Middle frontal gyrus (tissue), 1 donor: ENCODE results near the gene SCN8A.
"Not testable (repeated sequence)": the region's sequence is repeated elsewhere in the genome, so short reads cannot be mapped to it uniquely, and the experiment has no call there.

Source experiments
- DNase-seq: peaks from one replicate; pipeline ENCODE4 v3.0.0-alpha.2; 2015; ENCODE audit warnings: low spot score; ENCODE audit errors: extremely low spot score

Gene SCN8A

GRCh38 chr12:51831817-51832216 is 240.8 kb downstream of the SCN8A start:
- not testable (repeated sequence) for DNase-seq

DNA sequence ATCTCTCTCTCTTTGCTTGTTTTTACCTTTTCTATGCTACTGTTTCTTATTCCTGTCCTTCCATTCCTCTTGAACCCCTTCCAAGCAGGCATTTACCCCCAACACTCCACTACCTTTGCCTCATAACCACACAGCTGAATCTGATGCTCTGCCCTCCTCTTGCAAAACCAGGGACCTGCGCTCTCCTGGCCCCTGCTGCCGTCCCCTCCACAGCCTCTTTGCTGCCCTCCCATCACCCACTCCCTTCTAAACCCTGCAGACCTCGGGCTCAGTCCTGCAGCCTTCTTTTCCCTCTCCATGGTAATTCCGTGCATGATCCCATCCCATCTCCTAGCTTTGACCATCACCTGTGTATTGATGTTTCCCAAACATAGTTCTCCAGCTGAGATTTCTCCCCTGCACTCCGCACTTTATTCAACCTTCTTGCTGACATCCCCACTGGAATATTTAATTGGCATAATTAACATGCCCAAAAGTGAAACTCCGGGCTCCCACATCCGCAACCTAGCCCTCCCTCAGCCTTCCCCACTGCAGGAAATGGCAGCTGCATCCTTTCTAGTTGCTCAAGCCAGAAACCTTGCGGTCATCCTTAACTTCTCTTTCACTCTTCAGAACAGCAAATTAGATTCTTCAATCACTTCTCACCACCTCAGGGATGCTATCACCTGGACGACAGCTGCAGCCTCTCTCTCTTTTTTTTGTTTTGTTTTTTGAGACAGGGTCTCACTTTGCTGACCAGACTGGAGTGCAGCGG is 241.5 kb downstream of the SCN8A start:
- no peak for DNase-seq

- DNase-seq, result no peak
Observed at GRCh38 chr12:51833448-51834227, 242.6 kb downstream of the SCN8A start.

GRCh38 chr12:51834411-51834810 is 243.4 kb downstream of the SCN8A start:
- no peak for DNase-seq

- no peak for DNase-seq
Observed at GRCh38 chr12:51836041-51836826, 245.2 kb downstream of the SCN8A start.

- DNase-seq, result no peak
Observed at GRCh38 chr12:51836827-51837173, 245.8 kb downstream of the SCN8A start.

GRCh38 chr12:51837286-51837685 is 246.3 kb downstream of the SCN8A start:
- no peak for DNase-seq

DNA sequence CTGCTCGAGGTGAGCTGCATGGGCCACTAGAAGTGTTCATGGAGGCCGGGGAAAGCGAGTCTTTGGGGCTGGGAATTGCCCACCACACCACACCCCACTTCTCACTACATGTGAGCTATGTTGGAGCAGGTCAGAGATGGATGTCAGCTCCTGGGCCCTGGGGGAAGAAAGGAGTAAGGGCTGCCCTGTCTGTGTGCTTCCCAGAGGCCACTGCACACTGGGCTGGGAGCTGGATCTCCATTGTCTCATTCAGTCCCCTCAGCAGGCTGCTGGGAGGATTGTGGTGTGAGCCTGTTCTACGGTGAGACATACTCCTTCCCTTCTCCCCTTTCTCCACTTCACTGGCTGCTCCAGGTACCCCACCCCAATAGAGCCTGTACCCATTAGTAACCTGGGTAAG is 247.0 kb downstream of the SCN8A start:
- DNase-seq, result no peak

- no peak for DNase-seq
Observed at GRCh38 chr12:51838762-51839161, 247.7 kb downstream of the SCN8A start.

GRCh38 chr12:51839310-51839947 is 248.4 kb downstream of the SCN8A start:
- no peak for DNase-seq

DNA sequence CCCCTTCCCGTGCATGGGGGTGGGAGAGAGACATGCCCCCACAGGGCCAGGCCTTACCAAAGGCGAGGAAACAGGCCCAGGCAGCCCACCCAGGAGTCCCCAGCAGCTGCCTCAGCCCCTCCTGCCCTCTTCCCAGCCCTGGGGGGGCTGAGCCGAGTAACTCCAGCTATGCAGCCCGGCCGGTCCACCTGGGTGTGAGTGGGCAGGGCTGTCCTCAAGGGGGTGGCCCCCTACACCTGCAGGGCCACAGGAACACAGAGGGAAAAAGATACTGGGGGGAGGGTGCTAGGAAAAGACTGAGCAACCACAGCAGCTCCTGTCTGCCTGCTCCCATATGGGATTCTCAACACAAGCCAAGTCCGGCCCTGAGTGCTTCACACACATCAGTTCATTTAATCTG is 249.9 kb downstream of the SCN8A start:
- DNase-seq, result no peak

GRCh38 chr12:51841727-51842126 is 250.7 kb downstream of the SCN8A start:
- DNase-seq, result no peak

- no peak for DNase-seq
Observed at GRCh38 chr12:51844854-51845253, 253.8 kb downstream of the SCN8A start.

DNA sequence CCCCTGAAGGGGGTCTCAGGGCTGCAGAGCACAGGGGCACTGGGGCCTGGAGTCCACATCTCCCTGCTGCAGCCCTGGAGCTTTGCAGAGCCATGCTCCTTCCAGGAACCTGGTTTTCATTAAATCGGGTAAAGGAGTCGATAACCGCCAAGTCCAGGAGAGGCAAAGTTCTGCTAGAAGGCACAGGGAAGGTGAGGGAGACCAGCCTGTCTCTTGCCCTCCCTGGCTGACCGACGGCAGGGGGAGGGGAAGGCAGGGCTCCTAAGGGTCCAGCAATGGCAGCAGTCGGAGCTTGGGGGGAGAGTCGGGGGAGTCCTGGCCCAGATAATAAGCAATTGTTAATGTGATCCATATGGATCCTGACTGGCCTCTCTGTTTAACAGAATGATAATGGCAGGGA is 254.4 kb downstream of the SCN8A start:
- DNase-seq, result no peak

DNA sequence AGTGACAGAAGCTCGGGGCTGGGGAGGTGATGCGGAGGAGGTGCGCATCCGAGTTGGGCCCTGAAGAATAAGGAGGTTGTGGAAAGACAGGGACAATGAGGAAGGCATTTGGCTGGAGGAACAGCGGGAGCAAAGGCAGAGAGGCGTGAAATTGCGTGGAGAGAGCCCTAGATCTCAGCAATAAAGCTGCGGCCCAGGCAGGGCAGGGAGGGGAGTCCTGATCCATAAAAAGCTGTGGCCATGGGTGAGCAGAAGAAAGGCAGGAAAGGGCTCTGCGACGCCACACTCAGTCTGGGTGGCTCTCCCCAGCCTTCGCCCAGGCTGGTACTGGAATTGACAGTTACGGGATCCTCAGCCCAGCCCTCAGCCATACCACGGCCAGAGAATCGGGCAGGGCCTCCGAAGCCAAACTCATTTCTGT is 255.2 kb downstream of the SCN8A start:
- no peak for DNase-seq

- no peak for DNase-seq
Observed at GRCh38 chr12:51846911-51847642, 256.0 kb downstream of the SCN8A start.

- no peak for DNase-seq
Observed at GRCh38 chr12:51847643-51848325, 256.8 kb downstream of the SCN8A start.

- no peak for DNase-seq
Observed at GRCh38 chr12:51848326-51848727, 257.3 kb downstream of the SCN8A start, which contains the start of gene FIGNL2. Gene FIGNL2, minus strand, starts transcription at chr12:51848718. Its CDS starts 26,305 bp downstream, at chr12:51822413.

DNA sequence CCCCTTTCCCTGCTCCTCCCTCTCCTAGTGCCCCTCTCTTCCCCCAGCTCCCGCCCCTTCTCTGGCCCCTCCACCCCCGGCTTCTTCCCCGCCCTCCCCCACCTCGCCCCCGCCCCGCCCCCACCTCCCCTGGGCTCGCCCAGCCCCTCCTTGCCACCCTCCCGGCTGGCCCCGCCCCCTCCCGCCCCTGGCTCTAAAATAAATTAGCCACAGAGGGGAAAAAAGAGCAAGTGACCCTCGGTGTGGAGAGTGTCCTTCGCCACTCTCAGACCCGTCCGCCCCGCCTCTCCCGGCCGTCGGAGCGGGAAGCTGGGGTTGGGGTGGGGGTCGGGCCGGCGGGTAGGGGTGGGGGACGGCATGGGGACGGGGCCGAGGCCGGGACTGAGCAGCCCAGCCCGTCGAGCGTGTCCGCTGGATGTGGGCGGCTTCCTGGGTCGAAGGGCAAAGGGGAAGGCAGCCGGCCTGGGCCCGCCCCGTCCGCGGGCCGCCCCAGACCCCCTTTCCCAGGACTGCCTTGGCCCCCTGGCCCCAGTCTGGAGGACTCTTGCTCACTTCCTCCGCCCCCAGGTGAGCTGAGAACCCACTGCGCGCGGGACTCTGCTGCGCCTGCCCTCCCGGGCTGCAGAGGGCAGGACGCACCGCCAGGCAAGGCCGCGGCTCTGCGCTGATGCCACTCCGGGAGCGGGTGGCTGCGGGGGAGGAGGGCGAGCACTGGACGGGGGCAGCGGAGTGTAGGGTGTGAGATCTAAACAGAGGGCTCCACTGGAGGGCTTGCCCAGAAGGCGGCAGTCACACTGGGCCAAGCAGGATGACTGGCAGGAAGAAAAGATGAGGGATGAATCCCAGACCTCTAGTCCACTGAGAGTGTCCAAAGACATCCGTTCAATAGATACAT is 258.1 kb downstream of the SCN8A start:
- no peak for DNase-seq
